Left ventricle myocardium superior (tissue), 1 donor: ENCODE results near the gene OSBPL7. TPM values are rescaled to one million over a fixed set of nuclear protein-coding genes. Genes with fewer than 3 reads are reported as not detected.

Source experiments
- ATAC-seq: fragments of 200-7000 bp; cut with Tn5 transposase; one replicate; pipeline ENCODE4 v1.9.1; 2020; ENCODE audit warnings: mild to moderate bottlenecking, moderate library complexity
- DNase-seq: peaks from one replicate; pipeline ENCODE4 v3.0.0-alpha.2; 2020
- intact Hi-C: fragments of 100-400 bp; cut with micrococcal nuclease; formaldehyde crosslinking; loops from one replicate; pipeline ENCODE4 v1.11.0; 2022
- total RNA-seq: library from RNA; stranded (reverse); fragmentation: NEBNext Ultra II Directional; extraction: Animal tissue kit (Norgen Biotek cat#: 25700); gene quantifications from one replicate; pipeline ENCODE4 v1.2.1, GENCODE V29; 2021
- donor health status: DM: no; HTN: yes; CAD: no; lungs with severe emphysema.

The OSBPL7 gene
- total RNA-seq, 1 donor from 2014 or later: 4.0 TPM

DNA sequence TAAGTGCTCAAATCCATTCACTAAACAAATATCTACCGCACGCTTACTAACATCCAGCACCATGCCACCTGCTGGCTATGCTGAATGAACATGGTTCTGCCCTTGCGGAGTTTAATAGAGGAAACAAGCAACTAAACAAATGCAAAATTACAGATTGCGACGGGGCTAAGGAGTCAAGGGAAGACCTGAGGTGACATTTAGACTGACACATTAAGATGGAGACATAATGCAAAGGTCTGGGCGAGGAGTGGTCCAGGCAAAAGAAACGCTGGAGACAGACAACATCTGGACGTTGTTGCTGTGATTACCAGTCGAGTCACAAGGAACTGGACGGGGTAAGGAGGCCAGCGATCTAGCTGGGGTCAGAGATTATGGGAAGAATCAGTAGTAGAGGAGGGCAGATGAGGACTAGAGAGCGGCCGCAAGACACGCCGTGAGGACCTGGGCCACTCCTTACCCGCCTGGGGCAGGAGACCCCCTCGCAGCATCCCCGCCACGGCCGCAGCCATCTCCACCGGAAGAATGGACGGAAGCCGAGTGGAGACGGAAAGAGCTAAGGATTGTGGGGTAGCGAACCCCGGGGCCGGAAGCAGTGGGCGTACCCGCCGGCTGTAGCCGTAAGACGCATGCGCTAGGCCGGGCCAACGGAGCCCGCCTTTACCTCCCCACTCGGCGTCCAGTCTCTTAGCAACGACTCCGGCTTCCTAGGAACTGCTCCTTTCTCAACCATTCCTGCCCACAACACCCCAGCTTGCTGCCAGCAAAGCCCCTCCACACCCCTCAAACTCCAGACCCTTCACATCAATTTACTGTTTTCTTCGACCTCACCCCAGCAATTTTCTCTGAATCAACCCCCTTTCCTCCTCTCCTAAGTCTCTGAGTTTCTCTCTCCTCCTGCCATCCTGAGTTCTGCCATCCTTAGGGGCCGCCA is 9.7 kb upstream of the OSBPL7 start, which contains the start of the genes LRRC46 and MRPL10:
Gene LRRC46, plus strand, starts transcription at position 668 of the 931 bp plus-strand sequence. CDS start 320 bp downstream, outside the sequence.
Gene MRPL10, minus strand, starts transcription at position 539 of the 931 bp plus-strand sequence. Its CDS starts 30 bp downstream, at position 509.
- ATAC-seq: peak; percentile 97
- intact Hi-C loops: no loop called here
- peak; percentile 96 for DNase-seq

DNA sequence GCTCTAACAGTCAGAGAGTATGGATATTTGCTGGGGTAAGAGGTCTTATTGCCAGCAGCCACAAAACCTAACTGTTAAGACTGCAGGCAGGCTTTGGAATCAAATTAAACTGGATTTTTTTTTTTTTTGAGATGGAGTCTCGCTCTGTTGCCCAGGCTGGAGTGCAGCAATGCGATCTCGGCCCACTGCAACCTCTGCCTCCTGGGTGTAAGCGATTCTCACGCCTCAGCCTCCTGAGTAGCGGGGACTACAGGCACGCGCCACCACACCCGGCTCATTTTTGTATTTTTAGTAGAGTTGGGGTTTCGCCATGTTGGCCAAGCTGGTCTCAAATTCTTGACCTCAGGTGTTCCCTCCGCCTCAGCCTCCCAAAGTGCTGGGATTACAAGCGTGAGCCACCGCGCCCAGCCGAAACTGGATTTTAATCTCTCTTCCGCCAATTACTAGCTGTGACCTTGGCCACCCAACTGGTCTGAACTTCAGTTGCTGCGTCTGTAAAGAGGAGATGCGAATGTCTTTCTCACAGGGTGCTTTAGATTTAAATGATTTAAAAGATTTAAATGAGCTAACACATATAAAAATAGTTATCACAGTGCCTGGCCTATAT is 8.9 kb upstream of the OSBPL7 start:
- ATAC-seq: no peak
- intact Hi-C loops: no loop called here

DNA sequence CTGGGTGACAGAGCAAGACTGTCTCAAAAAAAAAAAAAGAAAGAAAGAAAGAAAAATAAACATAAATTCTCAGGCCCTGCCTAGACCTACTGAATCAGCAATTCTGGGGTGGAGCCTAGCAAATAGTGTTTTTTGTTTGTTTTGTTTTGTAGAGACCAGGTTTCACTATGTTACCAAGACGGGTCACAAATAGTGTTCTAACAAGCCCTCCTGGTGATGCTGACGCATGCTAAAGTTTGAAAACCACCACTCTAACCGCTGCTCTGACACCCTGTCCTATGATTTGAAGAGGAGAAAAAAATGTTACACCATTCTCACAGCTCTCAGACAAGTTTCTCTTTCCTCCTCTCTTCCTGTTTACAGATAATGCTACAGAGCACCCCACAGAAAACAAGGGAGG is 8.3 kb upstream of the OSBPL7 start:
- intact Hi-C loops: no loop called here
- no peak for ATAC-seq
- DNase-seq: no peak

More for the DNA sequence above, 8.9 kb upstream of the OSBPL7 start:
- no peak for DNase-seq

DNA sequence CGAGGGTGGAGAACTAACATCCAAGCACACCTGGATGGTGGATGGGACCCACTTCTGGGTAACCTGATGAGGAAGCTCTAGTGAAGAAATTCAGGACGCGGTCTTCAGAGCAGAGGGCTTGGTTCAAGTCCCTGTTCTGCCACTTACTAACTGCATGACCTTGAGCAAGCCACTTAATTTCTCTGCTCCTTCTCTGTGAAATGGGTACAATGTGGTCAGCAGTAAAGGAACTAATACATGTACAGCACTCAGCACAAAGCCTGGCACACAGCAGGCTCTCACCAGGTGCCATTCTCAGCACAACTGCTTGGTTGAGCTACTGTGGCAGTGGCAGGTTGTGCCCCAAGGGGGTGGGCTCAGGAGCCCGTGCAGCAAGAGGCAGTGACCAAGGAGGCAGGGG is 1.9 kb upstream of the OSBPL7 start:
- intact Hi-C loops: no loop called here
- ATAC-seq (no peak), DNase-seq (no peak)

DNA sequence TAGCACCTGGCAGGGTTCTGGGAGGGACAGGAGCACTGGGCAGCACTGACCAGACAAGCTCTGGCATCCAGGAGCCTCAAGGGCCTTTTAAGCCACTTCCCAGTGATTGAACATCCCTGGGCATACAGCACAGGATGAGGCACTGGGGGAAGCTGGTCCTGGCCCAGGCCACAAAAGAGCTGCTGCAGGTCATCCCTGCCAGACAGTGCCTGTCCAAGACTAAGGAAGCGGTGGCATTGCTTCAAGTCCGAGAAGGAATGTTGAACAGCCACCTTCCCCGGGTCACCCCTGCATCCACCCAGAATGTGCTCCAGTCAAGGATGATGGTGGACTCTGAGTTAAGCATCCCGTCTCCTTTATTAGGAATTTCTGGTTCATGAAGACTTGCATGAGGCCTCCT is 1.2 kb upstream of the OSBPL7 start:
- ATAC-seq: no peak
- intact Hi-C loops: no loop called here
- no peak for DNase-seq

DNA sequence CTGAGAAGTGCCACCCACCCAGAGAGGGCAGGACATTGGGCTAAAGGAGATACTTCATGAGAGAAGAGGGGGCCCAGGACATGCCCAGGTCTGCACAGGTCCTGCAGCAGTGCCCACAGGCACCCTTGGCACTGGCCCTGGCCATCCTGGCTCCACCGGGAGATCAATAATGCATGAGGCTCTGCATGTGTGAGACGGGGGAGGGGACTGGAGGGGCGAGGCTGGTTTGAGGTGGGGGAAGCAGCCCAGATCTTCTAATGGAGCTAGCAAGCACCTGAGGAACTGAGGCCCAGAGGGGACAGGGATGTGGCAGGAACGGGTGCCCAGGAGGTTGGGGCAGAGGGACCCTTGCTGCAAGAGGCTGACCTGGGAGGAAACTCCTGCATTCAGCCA is 567 bp downstream of the OSBPL7 start:
- intact Hi-C loops: no loop called here
- no peak for DNase-seq

DNA sequence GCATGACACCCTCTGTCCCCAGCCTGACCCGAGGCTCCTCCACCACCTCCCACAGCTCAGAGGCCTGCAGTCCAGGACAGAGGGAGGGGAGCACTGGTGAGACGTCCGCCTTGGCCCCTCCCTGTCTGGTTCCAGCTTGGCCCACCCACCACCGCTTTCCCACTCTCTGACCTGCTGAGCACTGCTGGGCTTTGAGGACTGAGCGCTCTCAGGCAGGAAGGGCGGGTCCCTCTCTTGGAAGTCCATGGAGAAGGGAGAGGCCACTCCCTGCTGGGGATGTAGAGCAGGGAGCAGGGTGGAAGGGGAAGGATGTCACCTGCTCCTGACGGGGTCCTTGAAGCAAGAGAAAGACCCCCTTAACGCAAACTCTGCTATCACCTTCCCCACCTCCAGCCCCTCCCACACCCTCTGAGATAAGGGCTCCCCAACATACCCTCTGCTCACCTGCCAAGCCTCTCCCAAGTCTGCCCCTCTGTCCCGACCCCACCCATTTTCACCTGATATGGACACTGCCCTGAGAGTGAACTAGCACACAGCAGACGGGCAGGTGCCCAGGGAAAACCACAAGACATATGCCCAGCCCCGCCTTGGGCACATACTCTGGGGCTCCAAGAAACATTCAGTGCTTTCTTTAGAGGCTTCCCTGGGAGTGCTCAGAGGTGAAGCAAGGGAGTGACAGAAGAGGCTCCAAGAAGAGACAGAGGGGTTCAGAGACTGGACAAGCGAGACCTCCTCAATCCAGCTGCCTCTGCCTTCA is 1.4 kb downstream of the OSBPL7 start:
- peak; percentile 6 for ATAC-seq
- intact Hi-C loops: no loop called here
- DNase-seq: no peak

More for the DNA sequence above, 567 bp downstream of the OSBPL7 start:
- no peak for ATAC-seq

DNA sequence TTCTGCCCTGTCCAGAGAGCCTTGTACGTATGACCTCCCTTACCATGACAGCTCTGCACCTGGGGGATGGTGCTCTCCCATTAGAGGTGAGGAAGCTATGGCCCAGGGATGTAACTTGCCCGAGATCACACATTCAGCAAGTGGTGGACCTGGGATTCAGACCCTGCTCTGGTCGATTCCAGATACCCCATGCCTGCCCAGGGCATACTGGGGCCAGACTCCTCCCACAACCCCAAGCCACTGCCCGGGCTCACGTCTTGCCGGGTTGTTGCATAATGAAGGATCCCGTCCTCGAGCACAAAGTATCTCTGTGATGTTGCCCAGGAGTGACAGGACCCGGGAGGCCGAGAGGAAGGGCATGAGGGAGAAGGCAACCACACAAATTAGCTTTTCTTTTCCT is 2.1 kb downstream of the OSBPL7 start:
- DNase-seq (no peak), ATAC-seq (no peak)
- intact Hi-C loops: no loop called here

DNA sequence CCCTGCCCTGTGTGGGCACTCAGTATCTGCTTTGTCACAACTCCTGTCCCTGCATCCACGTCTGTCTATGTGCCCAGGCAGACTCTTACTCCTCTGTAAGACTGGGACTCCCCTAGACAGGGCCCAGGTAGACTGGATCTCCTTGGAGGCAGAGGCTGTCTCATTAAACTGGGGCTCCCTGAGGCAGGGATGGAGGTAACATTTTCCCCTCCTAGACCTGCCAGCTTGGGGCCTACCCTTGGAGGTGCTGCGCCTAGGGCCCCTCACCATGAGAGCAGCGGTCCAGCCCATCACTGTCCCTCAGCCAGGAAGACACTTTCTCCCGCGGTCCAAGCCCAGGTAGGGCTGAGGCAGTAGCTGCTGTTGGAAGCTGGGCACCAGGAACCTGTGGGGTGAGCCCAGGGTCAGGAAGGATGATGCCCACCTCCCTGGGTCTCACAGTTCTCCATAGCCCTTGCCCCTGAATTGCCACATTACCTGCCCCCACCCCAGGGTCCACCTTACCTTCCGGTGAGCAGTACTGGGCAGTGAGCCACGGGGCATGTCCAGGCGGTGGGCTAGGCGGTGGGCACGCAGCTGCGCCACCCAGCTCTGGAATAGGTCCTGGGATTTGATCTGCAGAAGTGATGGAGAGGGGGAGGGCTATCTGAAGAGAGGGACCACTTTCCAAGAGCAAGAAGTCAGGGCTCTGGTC is 3.4 kb downstream of the OSBPL7 start:
- ATAC-seq: no peak
- intact Hi-C loops: no loop called here

DNA sequence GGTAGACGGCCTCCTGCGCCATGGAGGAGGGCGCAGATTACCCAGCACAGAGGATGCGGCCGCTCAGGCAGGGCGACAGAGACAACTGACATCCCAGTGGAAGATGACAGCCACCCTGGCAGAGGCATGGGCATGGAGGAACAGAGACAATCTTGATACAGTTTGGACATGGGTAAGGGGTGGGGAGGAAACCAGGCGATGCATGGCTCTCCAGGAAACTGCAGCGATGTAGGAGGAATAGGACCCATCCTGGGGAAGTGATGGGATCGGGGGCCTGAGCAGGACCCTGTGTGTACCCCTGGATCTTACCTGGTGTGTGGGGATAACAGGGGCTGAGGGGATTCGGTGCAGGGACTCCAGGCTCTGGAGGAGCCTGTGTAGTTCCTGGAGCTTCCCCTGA is 4.6 kb downstream of the OSBPL7 start:
- no peak for ATAC-seq
- intact Hi-C loops: no loop called here

More for the DNA sequence above, 3.4 kb downstream of the OSBPL7 start:
- no peak for DNase-seq

DNA sequence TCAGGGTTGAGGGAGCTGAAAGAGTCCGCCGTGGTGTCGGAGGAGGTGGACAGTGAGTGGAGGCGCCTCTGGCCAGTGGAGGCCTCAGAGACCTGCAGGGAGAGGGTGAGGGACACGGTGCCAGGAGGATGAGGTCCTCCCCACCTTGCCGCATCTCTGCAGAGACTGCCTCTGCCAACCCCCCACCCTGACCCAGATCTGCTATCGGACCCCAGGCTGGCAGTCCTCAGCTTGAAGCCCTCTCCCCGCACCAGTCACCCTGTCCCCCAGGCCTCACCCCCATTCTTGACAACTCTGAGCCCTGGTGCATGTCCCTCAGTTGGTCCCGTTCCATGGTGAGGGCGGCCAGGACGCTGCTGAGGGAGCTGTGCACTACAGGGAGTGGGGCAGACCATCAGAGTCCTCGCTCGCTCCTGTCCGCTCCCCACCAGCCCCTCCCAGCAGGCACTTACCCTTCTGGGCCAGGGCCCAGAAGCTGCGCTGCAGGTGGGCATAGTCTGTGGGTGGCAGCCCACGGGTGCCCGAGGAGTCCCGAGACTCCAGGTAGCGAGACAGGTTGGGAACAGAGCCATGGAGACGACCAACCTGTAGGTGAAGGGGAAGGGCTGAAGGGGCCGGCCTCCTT is 5.4 kb downstream of the OSBPL7 start:
- intact Hi-C loops: no loop called here
- ATAC-seq (no peak), DNase-seq (no peak)

More for the DNA sequence above, 4.6 kb downstream of the OSBPL7 start:
- DNase-seq: no peak

DNA sequence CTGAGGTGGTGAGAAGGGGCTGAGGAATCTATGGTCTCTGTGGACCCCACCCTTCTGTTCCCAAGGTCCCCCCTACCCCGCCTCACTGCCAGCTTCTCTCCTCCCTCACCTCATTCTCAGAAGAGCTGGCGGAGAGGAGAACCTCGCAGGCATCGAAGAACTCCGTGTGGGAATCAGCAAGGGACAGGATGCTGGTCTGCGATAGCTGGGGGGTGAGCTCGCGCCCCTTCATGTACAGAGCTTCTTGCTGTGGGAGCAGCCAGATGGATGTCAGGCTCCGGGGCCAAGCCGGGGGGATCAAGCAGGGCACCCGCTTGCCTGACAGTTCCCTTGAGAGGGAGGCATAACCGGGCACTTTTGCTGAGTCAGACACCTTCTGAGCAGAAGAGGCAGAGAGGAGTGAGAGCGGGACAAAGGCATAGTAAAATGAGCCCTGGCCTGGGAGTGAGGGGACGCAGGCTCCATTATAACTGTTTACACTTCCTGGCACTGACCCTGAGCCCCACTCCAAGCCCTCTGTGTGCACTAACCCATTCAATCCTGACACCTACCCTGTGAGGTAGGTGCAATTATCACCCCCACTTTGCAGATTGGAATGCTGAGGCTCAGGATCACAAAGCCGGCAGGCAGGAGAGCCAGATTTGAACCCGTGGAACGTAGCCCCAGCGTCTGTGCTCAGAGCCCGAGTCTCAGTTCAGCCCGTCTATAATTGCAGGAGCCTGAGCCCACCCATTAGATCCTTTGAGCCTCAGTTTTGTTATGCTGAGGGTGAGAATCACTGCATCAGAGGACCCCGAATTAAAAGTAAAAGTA is 6.3 kb downstream of the OSBPL7 start:
- intact Hi-C loops: no loop called here
- DNase-seq (no peak), ATAC-seq (no peak)

DNA sequence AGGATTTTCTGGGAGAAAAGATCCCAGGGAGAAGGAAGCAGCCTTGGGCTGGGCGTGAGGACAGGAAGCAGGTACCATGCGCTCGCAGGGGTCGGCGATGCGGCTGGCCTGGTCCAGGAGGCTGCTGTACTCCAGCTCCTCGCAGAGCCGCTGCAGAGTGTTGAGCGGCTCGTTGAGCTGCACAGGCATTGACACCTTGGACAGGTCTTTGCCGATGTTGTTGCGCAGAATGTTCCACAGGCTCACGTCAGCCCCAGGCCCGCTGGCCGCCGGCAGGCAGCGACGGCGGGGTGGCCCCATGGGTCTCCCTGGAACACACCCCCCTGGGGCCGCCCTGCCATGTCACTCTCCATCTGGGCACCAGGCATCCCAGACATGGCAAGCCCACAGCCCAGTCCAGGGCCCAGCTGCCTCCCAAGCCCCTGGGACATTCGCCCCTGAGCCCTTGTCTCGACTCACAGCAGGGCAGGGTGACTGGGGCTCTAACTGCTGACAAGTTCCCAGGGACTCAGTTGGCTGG is 8.0 kb downstream of the OSBPL7 start:
- intact Hi-C loops: no loop called here
- ATAC-seq: no peak
- no peak for DNase-seq

DNA sequence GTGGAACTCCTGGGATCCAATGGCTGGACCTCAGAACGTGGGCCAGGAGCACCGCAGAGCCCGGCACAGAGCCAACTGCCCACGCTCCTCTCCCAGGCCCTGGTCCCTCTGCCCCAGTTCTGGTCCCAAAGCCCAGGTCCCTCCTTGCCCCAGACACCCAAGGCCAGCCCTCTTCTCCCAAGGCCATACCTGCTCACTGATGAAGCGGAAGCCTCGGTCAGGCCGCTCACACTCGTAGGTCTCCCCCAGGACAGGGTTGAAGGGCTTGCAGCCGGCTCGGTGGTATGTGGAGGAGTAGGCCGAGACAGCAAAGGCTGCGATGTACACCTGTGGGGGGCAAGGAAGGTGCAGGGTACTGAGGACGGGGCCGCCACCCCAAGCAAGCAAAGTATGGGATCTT is 8.5 kb downstream of the OSBPL7 start:
- ATAC-seq (no peak), DNase-seq (no peak)
- intact Hi-C loops: no loop called here

DNA sequence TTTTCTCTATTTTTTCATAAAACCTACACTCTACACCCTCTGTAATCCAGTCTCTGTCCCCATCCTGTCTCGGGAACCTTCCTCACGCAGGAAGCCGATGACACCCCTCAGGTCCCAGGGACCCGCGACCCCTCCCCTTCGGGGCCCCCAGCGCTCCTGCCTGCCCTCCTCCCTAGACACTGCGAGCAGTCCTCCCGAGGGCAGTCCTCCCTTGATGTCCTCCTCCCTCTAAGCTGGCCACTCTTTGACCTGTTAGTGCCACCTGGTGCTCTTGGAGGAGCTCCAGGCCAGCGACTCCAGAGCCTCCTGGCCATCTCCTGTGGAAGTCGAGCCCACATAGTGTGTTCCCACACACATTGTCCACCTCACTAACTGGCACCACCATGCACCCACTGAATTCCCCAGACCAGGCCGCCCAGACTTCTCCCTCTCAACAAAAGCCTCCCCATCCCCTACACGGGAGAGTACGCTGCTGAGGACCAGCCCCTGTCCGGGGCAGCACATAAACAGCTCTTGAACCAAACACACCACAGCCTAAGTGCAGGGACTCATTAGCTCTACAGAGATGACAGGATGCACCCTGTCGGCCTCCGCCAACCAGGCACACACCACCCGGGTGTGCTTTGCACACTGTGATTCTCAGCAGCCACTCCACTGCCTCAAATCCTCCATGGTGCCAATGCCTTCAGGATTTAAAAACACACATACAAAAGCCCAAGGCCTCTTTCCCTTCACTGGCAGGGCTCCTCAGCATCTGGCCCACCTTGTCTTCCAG is 9.3 kb downstream of the OSBPL7 start:
- no peak for DNase-seq
- ATAC-seq: no peak
- intact Hi-C loops: no loop called here

DNA sequence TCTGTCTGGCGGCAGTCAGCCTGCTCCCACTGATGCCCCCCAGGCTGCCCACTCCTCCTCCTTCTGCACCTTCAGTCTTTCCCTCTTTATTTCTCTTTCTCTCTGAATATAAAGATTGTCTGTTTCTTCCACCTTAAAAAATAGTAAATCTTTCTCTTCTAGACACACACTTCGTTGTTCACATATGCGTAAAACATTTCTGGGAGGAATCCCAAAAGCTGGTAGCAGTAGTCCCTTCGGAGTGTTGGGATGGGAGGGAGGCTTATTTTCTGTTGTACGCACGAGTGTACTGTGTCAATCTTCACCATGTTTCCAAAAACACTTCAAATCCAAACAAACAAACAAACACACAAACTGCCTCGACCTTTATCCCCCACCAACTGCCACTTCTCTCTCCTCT is 9.9 kb downstream of the OSBPL7 start:
- intact Hi-C loops: no loop called here
- DNase-seq: no peak
- ATAC-seq: no peak
